ENCODE results near the gene FHIT. TPM values are rescaled to one million over a fixed set of nuclear protein-coding genes. Genes with fewer than 3 reads are reported as not detected.

FHIT gene
- total RNA-seq, 1 donor from 2014 or later: 0.53 TPM

GRCh38 chr3:60085649-60086048, 1165.6 kb downstream of the FHIT start:
- DNase-seq (ENCODE audit: low read depth): no peak

- DNase-seq (ENCODE audit: low read depth): no peak
Observed at GRCh38 chr3:60081381-60082095, 1169.7 kb downstream of the FHIT start.

GRCh38 chr3:60080648-60081047, 1170.6 kb downstream of the FHIT start:
- DNase-seq (ENCODE audit: low read depth): no peak

GRCh38 chr3:60079076-60079475, 1172.2 kb downstream of the FHIT start:
- no peak for DNase-seq (ENCODE audit: low read depth)

GRCh38 chr3:60076331-60076730, 1174.9 kb downstream of the FHIT start:
- no peak for DNase-seq (ENCODE audit: low read depth)

GRCh38 chr3:60073942-60074341, 1177.3 kb downstream of the FHIT start:
- DNase-seq (ENCODE audit: low read depth): no peak

GRCh38 chr3:60073228-60073627, 1178.0 kb downstream of the FHIT start:
- DNase-seq (ENCODE audit: low read depth): no peak

GRCh38 chr3:60070366-60070765, 1180.9 kb downstream of the FHIT start:
- DNase-seq (ENCODE audit: low read depth): no peak

GRCh38 chr3:60065227-60065868, 1185.9 kb downstream of the FHIT start:
- no peak for DNase-seq (ENCODE audit: low read depth)

GRCh38 chr3:60064210-60065178, 1186.8 kb downstream of the FHIT start:
- no peak for DNase-seq (ENCODE audit: low read depth)

- no peak for DNase-seq (ENCODE audit: low read depth)
Observed at GRCh38 chr3:60056404-60056803, 1194.8 kb downstream of the FHIT start.

- DNase-seq (ENCODE audit: low read depth): no peak
Observed at GRCh38 chr3:60055765-60056164, 1195.5 kb downstream of the FHIT start.

GRCh38 chr3:60053526-60054265, 1197.6 kb downstream of the FHIT start:
- DNase-seq (ENCODE audit: low read depth): no peak

GRCh38 chr3:60048447-60048848, 1202.8 kb downstream of the FHIT start:
- no peak for DNase-seq (ENCODE audit: low read depth)

GRCh38 chr3:60047426-60048200, 1203.6 kb downstream of the FHIT start:
- DNase-seq (ENCODE audit: low read depth): no peak

- DNase-seq (ENCODE audit: low read depth): no peak
Observed at GRCh38 chr3:60046210-60046609, 1205.0 kb downstream of the FHIT start.

- no peak for DNase-seq (ENCODE audit: low read depth)
Observed at GRCh38 chr3:60045686-60046085, 1205.6 kb downstream of the FHIT start.

- DNase-seq (ENCODE audit: low read depth): no peak
Observed at GRCh38 chr3:60036803-60037202, 1214.4 kb downstream of the FHIT start.

GRCh38 chr3:60033901-60034453, 1217.3 kb downstream of the FHIT start:
- DNase-seq (ENCODE audit: low read depth): no peak

GRCh38 chr3:60030982-60031381, 1220.3 kb downstream of the FHIT start:
- no peak for DNase-seq (ENCODE audit: low read depth)

Data from myocyte (in vitro differentiated cells).